SW 1271 (cell line): ENCODE results near the gene AATK.
"Not testable (repeated sequence)": the region's sequence is repeated elsewhere in the genome, so short reads cannot be mapped to it uniquely, and the experiment has no call there.

Experiments
- DNase-seq, 2 experiments: peaks; one replicate each; lab custom pipeline; 2025; lab: John Stamatoyannopoulos, UW

Gene AATK

GRCh38 chr17:81161536-81161935 is 4.5 kb downstream of the AATK start:
- no peak for DNase-seq

- no peak for DNase-seq
These were observed 5.1 kb downstream of the AATK start for GRCh38 chr17:81160747-81161453.

DNA sequence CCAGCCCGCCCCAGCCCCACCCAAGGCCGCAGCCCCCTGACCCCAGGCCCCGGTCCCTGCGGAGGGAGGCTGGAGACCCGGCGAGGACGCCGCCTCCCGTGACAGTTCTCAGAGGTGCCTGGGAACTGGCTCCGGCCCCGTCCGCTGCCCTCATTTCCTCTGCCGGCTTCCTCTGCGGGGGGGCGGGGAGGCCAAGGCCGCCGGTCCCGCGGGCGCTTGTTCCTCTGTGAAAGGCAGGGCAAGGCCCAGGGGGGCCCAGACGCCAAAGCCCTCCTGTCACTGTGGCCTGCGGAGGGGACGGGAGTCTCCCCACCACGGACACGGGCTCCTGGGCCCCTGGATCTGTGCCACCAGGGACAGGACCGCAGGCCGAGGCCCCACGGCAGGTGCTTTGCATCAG is 5.7 kb downstream of the AATK start:
- DNase-seq = no peak

GRCh38 chr17:81159611-81160265 is 6.3 kb downstream of the AATK start:
- DNase-seq = no peak

DNA sequence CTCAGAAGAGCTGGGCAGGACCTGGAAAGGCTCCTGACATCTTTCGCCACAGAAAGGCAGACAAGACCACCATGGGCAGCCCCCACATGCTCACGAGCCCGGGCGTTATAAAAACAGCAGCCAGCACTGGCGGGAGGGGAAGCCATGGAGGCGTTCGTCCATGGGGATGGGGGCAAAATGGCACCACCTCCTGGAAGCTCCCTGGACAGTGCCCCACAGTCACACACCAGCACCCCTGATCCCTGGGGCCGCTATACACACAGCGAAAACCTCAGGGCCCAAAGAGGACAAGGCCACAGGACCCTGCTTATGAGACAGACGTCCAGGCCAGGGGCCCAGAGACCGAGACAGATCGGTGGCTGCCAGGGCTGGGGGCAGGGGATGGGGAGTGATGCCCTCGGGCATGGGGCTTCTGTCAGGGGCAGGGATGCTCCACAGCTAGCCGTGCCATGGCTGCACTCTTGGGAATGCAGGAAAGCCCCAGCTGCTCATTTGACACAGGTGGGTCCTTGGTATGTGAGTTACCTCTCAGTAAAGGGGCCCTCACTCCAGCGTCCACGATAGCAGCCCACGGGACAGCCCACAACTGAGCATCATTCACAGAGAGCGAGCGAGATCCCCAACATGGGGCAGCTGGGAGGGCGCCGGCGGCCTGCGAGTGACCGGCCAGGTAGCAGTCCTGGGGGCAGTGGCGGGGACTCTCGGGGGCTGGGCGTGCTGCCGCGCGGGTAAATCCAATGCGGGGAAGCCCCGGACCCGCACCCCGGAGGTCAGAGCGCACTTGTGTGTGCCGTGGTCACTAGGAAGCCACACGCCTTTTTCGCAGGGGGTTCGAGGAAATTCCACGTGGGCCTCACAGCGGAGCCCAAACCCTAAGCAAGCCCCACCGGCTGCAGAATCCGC is 7.1 kb downstream of the AATK start:
- no peak for DNase-seq

GRCh38 chr17:81157848-81158687 is 8.0 kb downstream of the AATK start:
- no peak for DNase-seq

DNA sequence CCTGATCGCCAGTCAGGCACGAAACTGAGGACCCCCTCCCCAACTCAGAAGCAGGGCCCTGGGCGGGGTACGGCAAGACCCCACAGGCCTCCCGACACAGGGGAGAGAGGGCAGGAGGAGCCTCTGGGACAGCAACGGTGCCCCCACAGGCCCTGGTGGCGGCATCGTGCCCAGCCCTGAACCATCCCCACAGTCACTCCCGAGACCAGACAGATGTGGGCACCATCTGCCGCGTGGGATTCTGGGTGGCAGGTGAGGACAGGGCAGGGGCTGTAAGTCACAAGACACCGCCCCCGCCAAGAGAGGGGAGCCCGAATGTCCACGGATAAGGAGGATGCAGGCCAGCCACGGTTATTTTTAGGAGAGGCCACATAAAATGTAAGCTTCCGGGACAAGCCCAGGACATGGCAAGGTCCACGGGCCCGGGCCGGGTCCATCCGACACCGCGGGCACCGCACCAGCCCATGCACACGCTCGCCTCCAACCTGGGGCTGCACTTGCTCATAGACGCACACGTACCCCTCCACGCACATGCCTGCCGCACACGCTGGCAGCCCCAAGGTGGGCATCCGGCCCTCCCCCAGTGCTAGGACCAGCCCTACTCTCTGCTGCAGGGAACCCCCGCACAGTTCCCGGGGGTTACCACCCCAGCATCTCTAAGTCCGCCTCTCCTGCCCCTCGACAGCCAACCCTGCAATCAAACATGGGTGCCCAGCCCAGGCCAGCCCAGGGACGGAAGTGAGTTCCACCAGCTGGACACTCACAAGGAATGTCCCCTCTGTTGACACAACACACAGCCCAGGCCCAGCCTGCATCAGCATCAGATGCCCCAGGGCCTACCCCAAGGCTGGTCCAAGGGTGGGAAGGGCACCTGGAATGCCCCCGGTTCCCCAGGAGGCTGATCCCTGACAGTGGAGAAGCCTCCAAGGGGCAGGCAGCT is 8.9 kb downstream of the AATK start:
- DNase-seq = no peak

DNA sequence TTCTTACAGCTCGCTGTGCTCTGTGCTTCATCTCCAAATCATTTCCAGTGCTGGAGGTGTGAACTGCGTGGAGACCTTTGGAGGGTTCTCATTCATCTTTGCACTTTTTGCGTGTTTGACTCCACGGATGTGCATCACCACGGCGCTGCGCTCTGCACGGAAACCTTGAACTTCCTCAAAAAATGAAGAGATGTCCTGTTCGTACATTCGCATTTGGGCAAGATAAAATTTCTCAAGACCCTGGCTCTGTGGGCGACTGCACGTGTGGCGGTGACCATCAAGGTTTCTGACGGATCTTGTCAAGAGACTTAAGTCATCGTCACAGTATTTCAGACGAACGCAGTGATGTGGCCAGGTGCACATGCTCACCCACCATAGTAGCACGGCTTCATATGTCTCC is 11.1 kb downstream of the AATK start:
- DNase-seq = no peak

DNA sequence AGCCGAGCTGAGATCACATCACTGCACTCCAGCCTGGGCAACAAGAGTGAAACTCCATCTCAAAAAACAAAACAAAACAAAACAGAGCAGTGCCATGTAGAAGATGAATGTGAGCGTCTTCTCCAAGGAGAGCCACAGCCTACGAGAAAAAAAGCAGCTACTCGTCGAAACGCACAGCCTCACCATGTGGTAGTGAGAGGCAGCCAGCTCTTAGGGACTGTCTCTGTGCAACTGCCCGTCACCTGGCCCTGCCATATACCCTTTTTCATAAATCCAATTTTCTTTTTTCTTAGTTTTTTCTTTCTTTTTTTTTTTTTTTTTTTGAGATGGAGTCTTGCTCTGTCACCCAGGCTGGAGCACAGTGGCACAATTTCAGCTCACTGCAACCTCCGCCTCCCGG is 12.0 kb downstream of the AATK start:
- DNase-seq = not testable (repeated sequence)

- DNase-seq = no peak
These were observed 12.6 kb downstream of the AATK start for GRCh38 chr17:81153340-81153803.

DNA sequence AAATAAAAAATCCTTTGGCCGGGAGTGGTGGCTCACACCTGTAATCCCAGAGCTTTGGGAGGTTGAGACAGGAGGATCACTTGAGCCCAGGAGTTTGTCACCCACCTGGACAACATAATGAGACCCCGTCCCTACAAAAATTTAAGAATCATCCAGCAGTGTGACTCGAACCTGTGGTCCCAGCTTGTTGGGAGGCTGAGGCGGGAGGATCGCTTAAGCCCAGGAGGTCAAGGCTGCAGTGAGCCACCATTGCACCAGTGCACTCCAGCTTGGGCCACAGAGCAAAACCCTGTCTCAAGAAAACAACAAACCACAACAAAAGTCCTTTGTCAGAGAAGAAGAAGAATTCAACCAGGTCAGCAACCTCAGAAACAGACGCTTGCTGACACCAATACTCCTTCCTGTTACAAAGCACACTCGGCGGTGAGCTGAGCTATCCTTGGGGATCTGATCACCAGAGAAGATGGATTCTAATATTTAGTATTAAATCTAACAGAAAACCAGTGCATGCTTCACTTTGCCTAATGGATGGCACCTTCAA is 13.7 kb downstream of the AATK start:
- no peak for DNase-seq

DNA sequence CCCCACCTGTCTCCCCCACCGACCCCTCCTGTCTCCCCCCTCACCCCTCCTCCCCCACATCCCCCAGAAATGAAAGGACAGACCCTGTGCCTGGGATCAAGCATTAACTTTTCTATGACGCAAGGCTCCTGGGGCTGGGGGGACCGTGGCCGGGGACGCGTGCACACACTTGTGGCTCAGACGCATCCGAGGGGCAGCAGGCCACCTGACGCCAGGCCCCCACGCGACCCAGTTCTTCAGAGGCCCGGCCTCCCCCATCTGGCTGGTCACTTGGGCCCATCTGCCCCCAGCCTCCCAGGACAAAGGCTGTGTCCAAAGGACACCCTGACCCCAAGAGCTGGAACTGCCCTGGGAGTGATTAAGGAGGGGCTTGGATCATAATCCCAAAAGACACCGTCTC is 14.7 kb downstream of the AATK start:
- DNase-seq = no peak

DNA sequence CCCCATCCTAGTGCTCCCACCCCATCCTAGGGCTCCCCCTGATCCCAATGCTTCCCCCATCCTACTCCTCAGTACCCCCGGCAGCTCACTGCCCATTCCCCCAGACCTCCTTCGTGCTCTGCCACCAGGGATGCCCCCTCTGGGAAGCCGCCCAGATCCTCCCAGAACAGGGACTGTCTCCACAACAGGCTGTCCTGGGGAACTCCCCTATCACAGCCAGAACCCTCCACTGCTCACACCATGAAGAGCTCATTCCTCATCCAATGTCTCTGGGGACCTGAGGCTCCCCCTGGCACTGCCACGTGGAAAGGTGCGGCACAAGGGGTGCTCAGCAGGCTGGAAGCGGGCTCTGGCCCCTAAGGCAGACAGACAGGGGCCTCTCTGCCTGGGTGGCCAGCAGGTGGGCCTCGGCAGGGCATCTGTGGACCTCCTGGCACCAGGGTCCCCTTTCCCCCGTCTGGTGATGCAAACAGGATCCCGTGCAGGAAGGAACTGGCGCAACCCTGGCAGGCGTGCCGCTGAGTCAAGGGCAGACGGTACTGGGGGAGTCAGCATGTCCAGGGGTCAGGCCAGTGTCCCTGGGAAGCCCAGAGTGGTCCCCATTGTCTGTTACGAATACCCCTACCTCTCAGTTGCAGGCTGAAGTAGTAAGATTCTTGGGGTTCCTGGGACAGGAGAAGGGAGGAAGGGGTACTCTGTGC is 15.5 kb downstream of the AATK start:
- no peak for DNase-seq

- DNase-seq = no peak
These were observed 17.0 kb downstream of the AATK start for GRCh38 chr17:81148986-81149533.

DNA sequence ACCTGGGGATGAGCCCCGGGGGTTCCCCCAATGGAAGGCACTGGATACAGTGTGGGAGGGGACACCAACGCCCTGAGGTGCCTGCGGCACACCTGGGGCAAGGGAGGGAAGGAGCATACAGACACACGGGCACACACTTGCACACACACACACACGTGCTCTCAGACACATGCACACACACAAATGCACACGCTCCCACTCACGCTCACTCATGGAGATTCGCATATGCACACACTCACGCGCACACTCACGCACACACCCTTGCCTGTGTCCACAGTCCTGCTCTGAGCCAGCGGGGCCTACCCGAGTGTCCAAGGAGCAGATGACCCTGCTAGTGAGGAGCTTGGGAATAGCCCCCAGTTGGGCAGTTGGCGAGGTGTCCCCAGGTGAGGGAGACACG is 17.4 kb downstream of the AATK start:
- DNase-seq = no peak

- no peak for DNase-seq
These were observed 18.3 kb downstream of the AATK start for GRCh38 chr17:81147701-81148100.

DNA sequence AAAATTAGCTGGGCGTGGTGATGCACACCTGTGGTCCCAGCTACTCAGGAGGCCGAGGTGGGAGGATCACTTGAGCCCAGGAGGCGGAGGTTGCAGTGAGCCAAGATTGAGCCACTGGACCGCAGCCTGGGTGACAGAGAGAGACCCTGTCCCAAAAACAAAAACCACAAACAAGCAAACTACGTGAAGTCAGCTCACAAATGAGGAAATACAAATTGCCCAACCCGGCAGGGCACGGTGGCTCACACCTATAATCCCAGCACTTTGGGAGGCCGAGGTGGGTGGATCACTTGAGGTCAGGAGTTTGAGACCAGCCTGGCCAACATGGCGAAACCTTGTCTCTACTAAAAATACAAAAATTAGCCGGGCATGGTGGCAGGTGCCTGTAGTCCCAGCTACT is 19.8 kb downstream of the AATK start:
- not testable (repeated sequence) for DNase-seq

GRCh38 chr17:81144423-81144781 is 21.6 kb downstream of the AATK start:
- no peak for DNase-seq

DNA sequence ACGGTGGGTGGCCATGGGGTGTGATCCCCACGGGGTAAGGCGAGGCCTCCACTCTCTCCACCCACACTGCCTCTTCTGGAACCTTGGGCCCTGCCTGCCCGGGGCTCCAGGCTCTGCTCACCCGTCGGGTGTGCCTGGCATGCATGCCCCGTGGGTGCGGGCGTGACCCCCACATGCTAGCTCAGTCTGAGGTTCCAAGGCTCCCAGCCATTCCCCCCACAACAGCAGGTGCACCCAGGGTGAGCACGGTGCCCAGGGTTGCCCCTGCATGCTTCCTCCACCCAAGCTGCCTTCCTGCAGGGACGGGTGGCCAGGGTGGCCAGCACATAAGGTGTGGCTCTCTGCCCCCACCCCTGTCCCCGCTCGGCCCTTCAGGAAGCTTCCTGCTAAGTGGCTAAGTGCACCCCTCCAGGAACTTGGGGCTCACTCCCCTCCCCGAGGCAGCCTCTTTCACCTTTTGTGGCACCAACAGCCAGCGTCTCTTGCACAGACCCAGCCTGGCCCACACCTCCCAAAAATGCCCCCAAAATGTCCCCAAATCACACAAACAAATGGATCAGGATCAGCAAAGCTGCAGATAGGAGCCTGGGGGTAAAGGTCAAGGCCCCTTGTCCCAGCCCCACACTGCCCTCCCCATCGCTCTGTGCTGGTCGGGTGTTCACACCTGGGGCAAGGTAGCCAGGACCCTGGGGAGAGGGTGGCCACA is 22.2 kb downstream of the AATK start:
- DNase-seq = no peak
